Measurements from ENCODE around the gene SERBP1.
"Not testable (repeated sequence)": the region's sequence is repeated elsewhere in the genome, so short reads cannot be mapped to it uniquely, and the experiment has no call there.

SERBP1 gene

DNA sequence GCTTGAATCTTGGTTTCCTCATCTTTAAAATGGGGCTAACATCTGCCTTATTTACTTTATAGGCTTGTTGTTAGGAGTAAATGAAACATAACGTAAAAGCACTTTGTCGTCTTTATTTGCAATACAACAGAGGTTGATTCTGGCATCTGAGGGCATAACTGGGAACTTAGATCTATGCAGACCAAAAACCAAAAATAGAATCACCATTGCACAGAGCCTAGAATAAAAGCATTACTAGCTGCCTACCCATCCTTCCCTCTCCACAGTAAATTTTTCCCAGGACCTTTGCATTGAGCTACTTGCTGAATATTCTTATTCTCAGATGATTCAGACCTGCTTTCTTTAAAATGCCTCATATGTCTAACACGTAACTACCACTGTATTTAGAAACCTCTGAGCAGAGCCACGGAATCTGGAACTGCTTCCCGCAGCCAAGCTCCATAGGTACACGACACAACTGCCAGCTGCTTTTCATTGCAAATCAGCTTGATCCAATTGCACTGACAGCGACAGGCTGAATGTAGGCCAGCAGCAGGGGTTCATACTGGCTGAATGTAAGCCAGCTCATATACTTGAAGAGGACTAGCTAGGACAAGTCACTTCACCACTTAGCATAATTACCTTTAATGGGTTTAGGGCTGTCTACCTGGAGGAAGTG lies 33.2 kb upstream of the SERBP1 start:
- Histone ChIP-seq H3K27ac (ENCODE audit: insufficient read depth, low read length, poor library complexity, severe bottlenecking) (no peak overlapping the region), H3K4me1 (ENCODE audit: control insufficient read depth, insufficient read depth, low read length, poor library complexity, severe bottlenecking) (no peaks in the 10 kb centered on the region), H3K36me3 (ENCODE audit: control insufficient read depth, insufficient read depth, low read length) (no peaks in the 10 kb centered on the region), H3K27me3 (replicated peaks; ENCODE audit: control insufficient read depth, insufficient read depth, low read length, poor library complexity, severe bottlenecking) (no peaks in the 10 kb centered on the region), H3K9me3 (ENCODE audit: control insufficient read depth, low read length) (no peaks in the 10 kb centered on the region), H3K4me3 (ENCODE audit: insufficient read depth, low read depth, low read length, poor library complexity, severe bottlenecking) (no peak overlapping the region)
- no peak for DNase-seq

- Histone ChIP-seq H3K27ac (ENCODE audit: insufficient read depth, low read length, poor library complexity, severe bottlenecking) (no peak overlapping the region), H3K27me3 (replicated peaks; ENCODE audit: control insufficient read depth, insufficient read depth, low read length, poor library complexity, severe bottlenecking) (no peaks in the 10 kb centered on the region), H3K4me1 (ENCODE audit: control insufficient read depth, insufficient read depth, low read length, poor library complexity, severe bottlenecking) (no peaks in the 10 kb centered on the region), H3K9me3 (ENCODE audit: control insufficient read depth, low read length) (no peaks in the 10 kb centered on the region), H3K36me3 (ENCODE audit: control insufficient read depth, insufficient read depth, low read length) (no peaks in the 10 kb centered on the region), H3K4me3 (ENCODE audit: insufficient read depth, low read depth, low read length, poor library complexity, severe bottlenecking) (no peak overlapping the region)
- DNase-seq = no peak
Observed at GRCh38 chr1:67460676-67461500, 30.7 kb upstream of the SERBP1 start.

- H3K27me3 ChIP-seq (replicated peaks; ENCODE audit: control insufficient read depth, insufficient read depth, low read length, poor library complexity, severe bottlenecking) = no peaks in the 10 kb centered on the region
- DNase-seq = no peak
- H3K4me1 ChIP-seq (ENCODE audit: control insufficient read depth, insufficient read depth, low read length, poor library complexity, severe bottlenecking) = no peaks in the 10 kb centered on the region
- H3K36me3 ChIP-seq (ENCODE audit: control insufficient read depth, insufficient read depth, low read length) = no peaks in the 10 kb centered on the region
- H3K4me3 ChIP-seq (ENCODE audit: insufficient read depth, low read depth, low read length, poor library complexity, severe bottlenecking) = no peak overlapping the region
- no peaks in the 10 kb centered on the region for H3K9me3 ChIP-seq (ENCODE audit: control insufficient read depth, low read length)
- H3K27ac ChIP-seq (ENCODE audit: insufficient read depth, low read length, poor library complexity, severe bottlenecking) = no peak overlapping the region
Observed at GRCh38 chr1:67459068-67459467, 28.9 kb upstream of the SERBP1 start.

DNA sequence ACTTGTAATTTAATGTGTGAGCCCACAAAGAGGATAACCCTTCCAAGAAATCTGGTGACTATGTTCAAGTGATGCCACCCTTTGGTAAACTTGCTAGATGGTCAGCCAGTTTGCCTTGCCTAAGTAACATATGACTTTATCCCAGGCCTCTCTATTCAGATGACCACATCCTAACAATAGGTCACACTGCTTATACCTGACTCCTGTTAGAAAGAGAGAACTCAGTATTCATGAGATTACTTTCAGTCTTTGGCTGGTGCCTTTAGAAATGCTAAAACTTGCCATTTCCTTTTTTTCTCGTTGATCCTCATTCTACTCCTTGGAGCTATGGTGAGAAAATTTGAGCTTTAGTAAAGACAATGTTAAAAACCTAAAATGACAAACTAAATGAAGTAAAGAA lies 28.5 kb upstream of the SERBP1 start:
- Histone ChIP-seq H3K27me3 (replicated peaks; ENCODE audit: control insufficient read depth, insufficient read depth, low read length, poor library complexity, severe bottlenecking) (no peaks in the 10 kb centered on the region), H3K36me3 (ENCODE audit: control insufficient read depth, insufficient read depth, low read length) (no peaks in the 10 kb centered on the region), H3K4me3 (ENCODE audit: insufficient read depth, low read depth, low read length, poor library complexity, severe bottlenecking) (no peak overlapping the region), H3K27ac (ENCODE audit: insufficient read depth, low read length, poor library complexity, severe bottlenecking) (no peak overlapping the region), H3K9me3 (ENCODE audit: control insufficient read depth, low read length) (no peaks in the 10 kb centered on the region), H3K4me1 (ENCODE audit: control insufficient read depth, insufficient read depth, low read length, poor library complexity, severe bottlenecking) (no peaks in the 10 kb centered on the region)
- DNase-seq = no peak

DNA sequence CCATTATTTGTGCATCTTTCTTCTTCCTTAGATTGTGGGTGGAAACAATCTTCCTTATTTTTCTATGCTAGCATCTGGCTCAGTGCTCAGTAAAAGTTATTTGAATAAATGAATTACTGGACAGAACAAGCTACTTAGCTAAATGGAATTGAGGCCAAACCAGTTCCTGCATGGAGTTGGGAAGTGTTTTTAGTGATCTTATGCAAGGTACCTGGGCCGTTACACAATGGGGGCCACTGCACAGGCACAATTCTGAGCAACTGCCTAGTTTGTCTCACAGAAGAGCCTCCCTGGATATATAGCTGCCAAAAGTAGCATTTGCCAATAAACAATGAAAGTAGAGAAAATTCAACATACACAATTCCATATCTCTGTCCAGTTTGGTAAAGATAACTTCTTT lies 27.0 kb upstream of the SERBP1 start:
- no peak overlapping the region for H3K4me3 ChIP-seq (ENCODE audit: insufficient read depth, low read depth, low read length, poor library complexity, severe bottlenecking)
- no peaks in the 10 kb centered on the region for H3K36me3 ChIP-seq (ENCODE audit: control insufficient read depth, insufficient read depth, low read length)
- H3K27me3 ChIP-seq (replicated peaks; ENCODE audit: control insufficient read depth, insufficient read depth, low read length, poor library complexity, severe bottlenecking) = no peaks in the 10 kb centered on the region
- H3K9me3 ChIP-seq (ENCODE audit: control insufficient read depth, low read length) = no peaks in the 10 kb centered on the region
- DNase-seq = no peak
- H3K4me1 ChIP-seq (ENCODE audit: control insufficient read depth, insufficient read depth, low read length, poor library complexity, severe bottlenecking) = no peaks in the 10 kb centered on the region
- H3K27ac ChIP-seq (ENCODE audit: insufficient read depth, low read length, poor library complexity, severe bottlenecking) = no peak overlapping the region

GRCh38 chr1:67451815-67452214 lies 21.6 kb upstream of the SERBP1 start:
- H3K9me3 ChIP-seq (ENCODE audit: control insufficient read depth, low read length) = no peaks in the 10 kb centered on the region
- H3K36me3 ChIP-seq (ENCODE audit: control insufficient read depth, insufficient read depth, low read length) = no peaks in the 10 kb centered on the region
- no peak overlapping the region for H3K4me3 ChIP-seq (ENCODE audit: insufficient read depth, low read depth, low read length, poor library complexity, severe bottlenecking)
- no peaks in the 10 kb centered on the region for H3K27me3 ChIP-seq (replicated peaks; ENCODE audit: control insufficient read depth, insufficient read depth, low read length, poor library complexity, severe bottlenecking)
- no peak overlapping the region for H3K27ac ChIP-seq (ENCODE audit: insufficient read depth, low read length, poor library complexity, severe bottlenecking)
- no peaks in the 10 kb centered on the region for H3K4me1 ChIP-seq (ENCODE audit: control insufficient read depth, insufficient read depth, low read length, poor library complexity, severe bottlenecking)
- DNase-seq = no peak

DNA sequence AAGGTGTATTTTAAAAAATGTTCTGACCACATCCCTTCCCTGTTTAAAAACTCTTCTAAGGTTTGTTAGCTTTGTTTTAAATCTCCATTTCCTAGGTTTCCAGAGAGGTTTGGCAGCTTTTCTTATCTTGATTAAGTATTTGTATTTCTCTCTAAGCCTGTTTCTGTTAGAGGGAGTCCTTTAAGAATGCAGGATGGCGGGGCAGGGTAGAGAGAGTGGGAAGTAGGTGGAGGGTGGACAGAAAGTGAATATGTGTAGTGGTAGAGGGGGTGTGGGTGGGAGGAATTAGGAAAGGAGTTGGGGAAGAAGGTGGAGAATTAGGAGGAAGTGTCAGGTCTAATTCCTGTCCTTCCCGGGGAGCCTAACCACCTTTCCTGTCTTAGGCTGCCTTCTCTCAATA lies 21.2 kb upstream of the SERBP1 start:
- Histone ChIP-seq H3K27me3 (replicated peaks; ENCODE audit: control insufficient read depth, insufficient read depth, low read length, poor library complexity, severe bottlenecking) (no peaks in the 10 kb centered on the region), H3K9me3 (ENCODE audit: control insufficient read depth, low read length) (no peaks in the 10 kb centered on the region), H3K4me3 (ENCODE audit: insufficient read depth, low read depth, low read length, poor library complexity, severe bottlenecking) (no peak overlapping the region), H3K36me3 (ENCODE audit: control insufficient read depth, insufficient read depth, low read length) (no peaks in the 10 kb centered on the region), H3K4me1 (ENCODE audit: control insufficient read depth, insufficient read depth, low read length, poor library complexity, severe bottlenecking) (no peaks in the 10 kb centered on the region), H3K27ac (ENCODE audit: insufficient read depth, low read length, poor library complexity, severe bottlenecking) (no peak overlapping the region)
- no peak for DNase-seq

DNA sequence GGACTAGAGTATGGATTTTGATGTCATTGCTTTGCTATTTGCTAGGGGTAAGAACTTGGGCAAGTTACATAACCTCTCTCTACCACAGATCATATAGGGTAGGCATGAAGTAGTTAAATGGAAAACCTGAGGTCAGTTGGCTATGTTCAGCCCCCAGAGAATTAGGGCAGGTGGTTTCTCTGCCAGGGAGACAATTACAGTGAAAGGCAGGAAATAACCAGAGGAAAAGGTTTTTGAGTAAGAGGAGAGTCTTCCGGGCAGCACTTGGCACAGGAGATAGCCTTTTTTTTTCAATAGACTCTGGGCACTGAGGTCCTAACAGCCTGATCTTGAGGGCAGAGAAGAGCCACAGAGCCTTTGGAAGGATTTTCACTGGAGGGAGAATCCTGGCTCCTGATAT lies 16.7 kb upstream of the SERBP1 start:
- DNase-seq = no peak

GRCh38 chr1:67446014-67446413 lies 15.8 kb upstream of the SERBP1 start:
- DNase-seq; H3K36me3 ChIP-seq (ENCODE audit: control insufficient read depth, insufficient read depth, low read length); H3K4me3 ChIP-seq (ENCODE audit: insufficient read depth, low read depth, low read length, poor library complexity, severe bottlenecking); H3K9me3 ChIP-seq (ENCODE audit: control insufficient read depth, low read length); H3K27ac ChIP-seq (ENCODE audit: insufficient read depth, low read length, poor library complexity, severe bottlenecking); H3K27me3 ChIP-seq (replicated peaks; ENCODE audit: control insufficient read depth, insufficient read depth, low read length, poor library complexity, severe bottlenecking); H3K4me1 ChIP-seq (ENCODE audit: control insufficient read depth, insufficient read depth, low read length, poor library complexity, severe bottlenecking): not testable (repeated sequence)

More for the DNA sequence above, 16.7 kb upstream of the SERBP1 start:
- H3K36me3 ChIP-seq (ENCODE audit: control insufficient read depth, insufficient read depth, low read length) = no peaks in the 10 kb centered on the region
- no peak overlapping the region for H3K4me3 ChIP-seq (ENCODE audit: insufficient read depth, low read depth, low read length, poor library complexity, severe bottlenecking)
- no peak overlapping the region for H3K27ac ChIP-seq (ENCODE audit: insufficient read depth, low read length, poor library complexity, severe bottlenecking)
- no peaks in the 10 kb centered on the region for H3K4me1 ChIP-seq (ENCODE audit: control insufficient read depth, insufficient read depth, low read length, poor library complexity, severe bottlenecking)
- no peaks in the 10 kb centered on the region for H3K9me3 ChIP-seq (ENCODE audit: control insufficient read depth, low read length)
- H3K27me3 ChIP-seq (replicated peaks; ENCODE audit: control insufficient read depth, insufficient read depth, low read length, poor library complexity, severe bottlenecking) = no peaks in the 10 kb centered on the region

GRCh38 chr1:67441739-67442281 lies 11.6 kb upstream of the SERBP1 start:
- Histone ChIP-seq H3K27ac (ENCODE audit: insufficient read depth, low read length, poor library complexity, severe bottlenecking) (no peak overlapping the region), H3K4me1 (ENCODE audit: control insufficient read depth, insufficient read depth, low read length, poor library complexity, severe bottlenecking) (no peaks in the 10 kb centered on the region), H3K36me3 (ENCODE audit: control insufficient read depth, insufficient read depth, low read length) (no peaks in the 10 kb centered on the region), H3K27me3 (replicated peaks; ENCODE audit: control insufficient read depth, insufficient read depth, low read length, poor library complexity, severe bottlenecking) (no peaks in the 10 kb centered on the region), H3K9me3 (ENCODE audit: control insufficient read depth, low read length) (no peaks in the 10 kb centered on the region), H3K4me3 (ENCODE audit: insufficient read depth, low read depth, low read length, poor library complexity, severe bottlenecking) (no peak overlapping the region)
- no peak for DNase-seq
